ENCODE results near the gene RFLNA. TPM values are rescaled to one million over a fixed set of nuclear protein-coding genes. Genes with fewer than 3 reads are reported as not detected.
A peak's percentile ranks its signal among the peaks of the same experiment; 100 is the strongest.

RFLNA gene
- total RNA-seq, 1 donor from 2014 or later, result 28.1 TPM

DNA sequence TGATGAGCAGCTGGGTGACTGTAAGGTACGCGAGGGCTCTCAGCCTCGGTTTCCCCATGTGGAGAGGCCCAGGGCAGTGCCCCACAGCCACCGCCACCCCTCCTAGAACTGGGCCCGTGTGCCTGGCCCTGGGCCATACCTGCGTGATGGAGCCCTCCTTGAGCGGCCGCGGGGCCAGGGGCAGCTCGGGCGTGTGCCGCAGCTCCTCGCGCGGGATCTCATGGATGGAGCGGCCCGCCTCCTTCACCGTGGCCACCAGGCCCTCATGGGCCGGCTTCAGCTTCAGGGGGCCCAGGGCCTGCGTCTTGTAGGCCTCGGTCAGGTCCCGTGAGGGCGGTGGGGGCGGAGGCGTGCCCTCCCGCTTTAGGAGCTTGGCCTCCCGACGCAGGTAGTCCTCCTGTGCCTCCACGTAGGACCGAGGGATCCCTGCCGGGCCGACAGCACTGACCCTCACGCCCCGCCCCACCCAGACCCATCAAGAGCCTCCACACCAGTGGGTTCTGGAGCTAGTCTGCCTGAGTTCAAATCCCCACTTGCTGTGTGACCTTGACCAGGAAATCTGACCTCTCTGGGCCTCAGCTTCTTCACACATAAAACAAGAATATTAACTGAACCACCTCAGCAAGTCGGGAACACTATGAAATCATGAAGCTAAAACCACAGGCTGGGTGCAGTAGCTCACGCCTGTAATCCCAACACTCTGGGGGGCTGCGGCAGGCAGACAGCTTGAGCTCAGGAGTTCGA, 51.7 kb downstream of the RFLNA start:
- intact Hi-C loops (cut with DNase I), result no loop called here
- no peak for ATAC-seq

DNA sequence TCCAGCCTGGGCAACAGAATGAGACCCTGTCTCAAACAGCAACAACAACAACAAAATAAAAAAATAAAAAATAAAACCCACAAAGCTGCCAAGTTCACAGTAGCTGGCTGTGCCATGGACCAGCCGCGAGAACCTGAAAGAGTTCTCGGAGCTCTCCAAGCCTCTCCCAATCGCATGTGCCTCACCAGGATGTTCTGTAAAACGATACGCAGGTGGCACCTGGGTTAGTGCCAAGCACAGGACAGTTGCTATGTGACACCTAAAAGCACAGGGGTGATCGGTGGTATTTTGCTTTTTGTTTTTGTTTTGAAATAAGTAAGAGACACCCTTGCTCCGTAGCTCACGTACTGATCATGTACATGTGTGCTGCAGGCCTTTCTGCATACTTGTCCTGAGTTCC, 52.4 kb downstream of the RFLNA start:
- intact Hi-C loops (cut with DNase I), result no loop called here
- no peak for DNase-seq (ENCODE audit: low spot score)
- ATAC-seq, result no peak

More for the DNA sequence above, 51.7 kb downstream of the RFLNA start:
- no peak for DNase-seq (ENCODE audit: low spot score)

DNA sequence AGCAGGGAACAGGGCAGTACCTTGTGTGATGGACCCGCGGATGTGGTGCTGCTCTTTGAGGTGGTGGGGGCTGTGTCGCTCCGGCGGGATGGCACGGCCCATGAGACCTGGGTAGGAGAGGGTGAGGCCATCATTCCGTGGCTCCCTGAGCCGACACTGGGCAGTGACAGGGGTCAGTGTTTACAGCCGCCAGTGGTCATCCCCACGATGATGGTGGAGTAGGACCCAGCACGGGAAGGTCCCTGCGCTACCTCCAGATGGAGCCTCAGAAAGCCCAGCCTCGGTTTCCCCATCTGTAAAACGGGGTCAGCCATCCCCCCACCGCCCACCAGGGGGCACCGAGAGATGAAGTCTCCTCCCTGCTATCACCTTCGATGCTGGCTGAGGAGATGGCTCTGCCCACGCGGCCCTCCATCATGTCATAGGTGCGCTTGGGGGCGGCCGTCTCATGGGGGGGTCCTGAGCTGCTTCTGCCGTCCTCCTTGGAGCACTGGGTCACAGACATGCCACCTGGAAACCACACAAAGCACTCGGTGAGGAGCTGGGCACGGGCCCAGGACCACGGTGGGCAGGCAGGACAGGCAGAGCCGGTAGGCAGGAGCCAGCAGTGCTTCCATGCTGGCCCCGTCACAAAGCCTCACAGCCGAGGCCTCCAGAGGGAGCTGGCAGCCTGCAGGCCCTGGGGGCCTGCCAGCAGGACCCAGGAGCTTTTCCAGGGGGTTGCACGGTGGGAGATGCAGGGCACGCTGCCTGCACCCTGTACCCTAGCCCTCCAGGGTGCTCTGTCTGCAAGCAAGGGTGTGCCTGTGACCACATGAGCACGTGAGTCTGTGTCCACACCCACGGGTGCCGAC, 53.1 kb downstream of the RFLNA start:
- ATAC-seq, result peak; percentile 5
- DNase-seq (ENCODE audit: low spot score), result no peak
- intact Hi-C loops (cut with DNase I), result no loop called here

DNA sequence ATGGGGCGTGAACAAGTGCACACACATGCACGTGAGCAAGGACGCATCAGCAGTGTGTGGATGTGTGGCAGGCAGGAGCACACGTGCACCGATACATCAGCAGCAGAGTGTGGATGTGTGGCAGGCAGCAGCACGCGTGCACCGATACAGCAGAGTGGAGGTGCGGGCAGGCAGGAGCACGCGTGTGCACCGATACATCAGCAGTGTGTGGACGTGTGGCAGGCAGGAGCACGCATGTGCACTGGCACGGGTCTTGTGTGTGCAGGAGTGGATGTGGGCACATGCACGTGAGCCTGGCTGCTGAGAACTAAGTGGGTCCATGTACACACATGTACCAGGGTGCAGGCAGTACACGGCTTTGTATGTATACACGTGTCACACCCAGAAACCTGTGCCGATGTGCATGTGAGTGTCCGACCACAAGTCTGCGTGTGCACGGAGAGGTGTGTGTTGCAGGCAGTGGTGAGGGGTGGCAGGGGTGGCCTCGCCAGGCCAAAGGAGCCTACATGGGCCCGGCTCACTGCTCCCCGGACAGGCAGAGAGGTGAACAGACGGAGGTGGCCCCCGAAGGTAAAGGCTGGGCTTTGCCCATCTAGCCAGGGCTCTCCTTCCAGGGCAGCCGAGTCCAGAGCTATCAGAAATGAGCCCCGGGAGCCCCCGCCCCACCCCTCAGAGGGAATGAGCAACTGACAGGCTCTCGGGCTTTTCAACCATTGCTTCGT, 53.9 kb downstream of the RFLNA start:
- intact Hi-C loops (cut with DNase I), result no loop called here
- ATAC-seq (peak; percentile 32), DNase-seq (ENCODE audit: low spot score) (no peak)

DNA sequence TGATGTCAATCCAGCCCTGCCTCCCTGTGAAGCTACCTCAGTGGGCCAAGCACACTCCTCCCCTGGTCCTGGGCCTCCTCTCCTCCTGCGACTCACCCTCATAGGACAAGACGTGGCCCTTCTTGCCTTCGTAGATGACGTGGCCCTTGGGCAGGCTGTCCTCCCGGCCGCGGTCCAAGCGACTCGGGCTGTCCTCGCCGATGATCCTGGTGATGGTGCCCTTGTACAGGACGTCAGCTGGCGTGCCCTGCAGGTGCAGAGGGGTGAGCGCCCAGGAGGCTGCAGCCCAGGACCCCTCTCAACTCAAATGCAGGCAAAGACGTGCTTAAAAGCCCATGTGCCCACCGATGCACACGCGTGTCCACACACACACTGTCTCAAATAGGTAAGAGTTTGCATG, 55.6 kb downstream of the RFLNA start:
- intact Hi-C loops (cut with DNase I), result no loop called here
- ATAC-seq (no peak), DNase-seq (ENCODE audit: low spot score) (no peak)

DNA sequence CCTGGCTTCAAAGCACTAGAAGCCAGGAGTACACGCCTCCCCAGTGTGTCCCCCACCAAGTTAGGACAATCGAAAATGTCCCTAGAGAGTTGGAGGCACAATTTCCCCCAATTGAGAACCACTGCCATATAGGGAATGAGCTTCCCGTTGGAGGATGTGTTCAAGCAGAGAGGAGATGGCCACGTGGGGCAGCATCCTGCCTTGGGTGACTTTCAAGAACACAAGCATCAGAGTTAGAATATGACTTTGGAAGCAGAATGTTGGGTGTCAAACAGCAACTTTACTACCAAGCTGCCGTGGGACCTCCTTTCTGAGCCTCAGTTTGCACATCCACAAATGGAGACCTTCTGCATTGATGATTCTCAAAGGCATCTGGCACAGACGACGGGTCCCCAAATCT, 56.5 kb downstream of the RFLNA start:
- intact Hi-C loops (cut with DNase I), result no loop called here
- no peak for DNase-seq (ENCODE audit: low spot score)
- no peak for ATAC-seq

DNA sequence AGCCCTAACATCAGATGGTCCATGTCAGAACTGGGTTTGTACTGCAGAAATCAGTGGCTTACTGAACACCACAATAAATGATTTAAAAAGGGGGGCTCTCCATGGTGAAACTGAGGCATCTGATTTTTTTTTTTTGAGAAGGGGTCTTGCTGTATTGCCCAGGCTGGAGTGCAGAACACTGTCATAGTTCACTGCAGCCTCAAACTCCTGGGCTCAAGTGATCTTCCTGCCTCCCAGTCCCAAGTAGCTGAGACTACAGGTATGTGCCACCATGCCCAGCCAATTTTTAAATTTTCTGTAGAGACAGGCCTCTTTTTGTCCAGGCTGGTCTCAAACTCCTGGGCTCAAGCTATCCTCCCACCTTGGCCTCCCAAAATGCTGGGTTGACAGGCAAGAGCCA, 57.4 kb downstream of the RFLNA start:
- DNase-seq (ENCODE audit: low spot score) (no peak), ATAC-seq (no peak)
- intact Hi-C loops (cut with DNase I), result no loop called here

DNA sequence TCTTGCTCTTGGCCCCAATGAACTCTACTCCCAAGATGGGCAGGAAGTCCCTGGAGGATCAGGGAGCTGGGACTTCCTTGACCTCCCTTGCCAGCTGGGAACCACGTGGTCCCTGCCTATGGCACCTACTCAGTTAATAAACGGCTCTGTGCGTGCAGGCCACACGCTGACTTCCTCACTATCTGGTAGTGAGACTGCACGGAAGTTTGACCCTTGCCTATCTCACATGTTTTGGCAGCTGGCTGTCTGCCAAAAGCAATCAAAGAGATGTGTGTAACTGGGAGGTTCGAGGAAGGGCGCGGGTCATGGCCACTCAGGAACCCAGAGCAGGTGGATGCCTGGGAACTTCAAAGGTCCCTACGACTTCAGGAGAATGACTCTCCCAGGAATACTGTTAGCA, 57.9 kb downstream of the RFLNA start:
- DNase-seq (ENCODE audit: low spot score) (no peak), ATAC-seq (peak; percentile 41)
- intact Hi-C loops (cut with DNase I), result no loop called here

DNA sequence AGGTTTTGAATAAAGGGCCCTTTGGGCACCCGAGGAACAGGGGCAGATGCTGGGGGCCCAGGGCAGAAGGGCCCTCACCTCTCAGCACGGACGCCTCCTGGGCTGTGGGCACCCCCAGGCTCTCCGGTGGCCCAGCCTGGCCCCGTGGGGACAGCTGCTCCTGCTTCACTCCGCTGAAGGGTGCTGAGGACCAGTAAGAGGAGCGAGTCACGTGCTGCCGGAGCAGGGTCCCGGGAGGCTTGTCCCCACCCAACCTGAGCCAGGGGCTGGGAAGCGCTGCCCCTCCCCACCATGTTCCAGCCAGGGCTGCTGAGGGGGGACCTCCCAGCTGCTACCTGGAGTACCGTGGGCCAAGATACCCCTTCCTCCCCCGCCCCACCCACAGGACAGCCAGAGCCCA, 59.5 kb downstream of the RFLNA start:
- DNase-seq (ENCODE audit: low spot score), result no peak
- intact Hi-C loops (cut with DNase I), result no loop called here
- ATAC-seq, result no peak

DNA sequence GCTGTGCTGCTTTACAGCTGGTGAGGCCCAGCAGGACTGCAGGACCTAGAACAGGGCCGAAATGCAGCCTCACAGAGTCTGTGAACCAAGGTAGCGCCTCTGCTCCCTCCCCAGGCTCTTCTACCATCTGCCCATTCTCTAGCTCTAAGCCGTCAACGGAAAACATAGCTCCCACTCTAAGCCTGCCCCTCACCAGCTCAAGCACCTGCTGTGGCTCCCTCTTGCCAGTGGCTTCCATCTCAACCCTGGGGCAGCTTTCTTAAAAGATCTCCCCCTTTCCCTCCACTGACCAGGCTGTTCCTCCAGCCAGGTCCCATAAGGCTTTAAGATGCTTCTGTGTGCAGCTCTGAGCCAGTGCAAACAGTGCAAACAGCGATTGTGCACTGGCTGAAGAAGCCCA, 61.3 kb downstream of the RFLNA start:
- no peak for ATAC-seq
- intact Hi-C loops (cut with DNase I), result no loop called here
- DNase-seq (ENCODE audit: low spot score), result no peak

DNA sequence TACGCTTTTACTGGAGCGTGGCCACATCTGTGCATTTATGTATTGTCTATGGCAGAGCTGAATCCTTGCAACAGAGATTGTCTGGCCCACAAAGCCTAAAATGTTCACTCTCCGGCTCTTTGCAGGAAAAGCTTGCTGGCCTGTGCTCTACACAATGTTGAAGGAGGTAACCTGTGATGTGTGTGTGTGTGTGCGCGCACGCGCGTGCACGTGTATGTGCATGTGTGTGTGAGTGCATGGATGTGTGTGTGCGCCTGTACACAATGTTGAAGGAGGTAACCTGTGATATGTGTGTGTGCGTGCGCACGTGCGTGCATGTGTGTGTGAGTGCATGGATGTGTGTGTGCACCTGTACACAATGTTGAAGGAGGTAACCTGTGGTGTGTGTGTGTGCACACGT, 62.7 kb downstream of the RFLNA start:
- intact Hi-C loops (cut with DNase I), result no loop called here
- no peak for ATAC-seq
- no peak for DNase-seq (ENCODE audit: low spot score)

DNA sequence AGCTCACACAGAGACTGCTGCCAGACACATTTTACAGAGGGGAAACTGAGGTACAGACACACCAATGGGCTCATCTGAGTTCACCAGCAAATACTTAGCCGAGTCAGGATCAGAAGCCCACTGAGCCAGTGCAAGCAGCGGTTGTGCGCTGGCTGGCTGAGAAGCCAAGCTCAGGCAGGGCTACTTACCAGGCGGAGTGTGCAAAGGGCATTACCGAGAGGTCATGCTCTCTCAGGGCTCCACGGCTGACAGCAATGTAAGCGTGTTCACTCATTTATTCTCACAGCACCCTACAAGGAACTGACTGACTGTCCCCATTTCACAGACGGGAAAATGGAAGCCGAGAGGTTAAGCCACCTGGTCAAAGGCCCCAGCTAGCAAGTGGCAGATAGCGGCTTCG, 63.7 kb downstream of the RFLNA start:
- ATAC-seq, result no peak
- intact Hi-C loops (cut with DNase I), result no loop called here
- no peak for DNase-seq (ENCODE audit: low spot score)

DNA sequence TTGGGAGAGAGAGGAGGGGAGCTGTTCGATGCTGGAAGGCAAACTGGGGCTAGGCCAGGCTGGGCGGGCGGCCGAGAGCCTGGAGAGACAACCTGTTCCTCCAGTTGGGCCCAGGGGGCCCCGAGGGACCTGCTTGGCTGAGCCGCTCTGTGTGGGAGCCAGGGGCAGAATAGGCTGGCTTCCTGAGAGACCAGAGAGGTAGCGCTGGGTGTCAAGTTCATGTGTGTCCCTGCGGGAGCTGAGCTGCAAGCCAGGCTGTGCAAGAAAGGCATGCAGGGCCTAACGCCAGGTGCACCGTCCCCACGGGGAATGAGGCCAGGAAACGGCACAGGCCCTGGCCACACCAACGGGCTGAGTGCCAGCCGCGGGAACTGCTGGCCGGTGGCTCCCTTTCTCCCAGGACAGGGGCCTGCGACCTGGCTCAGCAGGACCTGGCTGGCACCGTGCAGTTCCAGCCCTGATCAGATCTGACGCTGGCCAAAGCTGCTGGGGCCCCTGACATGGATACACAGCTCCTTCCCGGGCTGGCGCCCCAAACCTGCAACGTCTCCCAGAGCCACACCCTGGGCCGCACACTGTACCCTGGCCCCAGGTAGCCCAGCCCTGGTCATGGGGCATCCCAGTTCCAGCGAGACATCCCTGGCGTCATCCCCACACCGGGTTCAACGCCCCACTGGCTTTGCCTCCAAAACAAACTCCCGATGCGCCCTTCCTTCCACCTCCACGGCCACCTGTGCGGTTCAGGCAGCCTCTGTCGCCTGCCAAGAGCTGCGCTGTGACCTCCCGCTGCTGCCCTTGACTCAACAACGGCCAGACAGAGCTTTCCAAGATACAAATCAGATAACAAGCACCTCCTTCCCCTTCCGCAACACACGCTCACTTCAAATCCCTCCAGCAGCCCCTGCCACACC, 65.0 kb downstream of the RFLNA start:
- DNase-seq (ENCODE audit: low spot score) (peak; percentile 85), ATAC-seq (peak; percentile 86)
- intact Hi-C loops (cut with DNase I), result no loop called here

DNA sequence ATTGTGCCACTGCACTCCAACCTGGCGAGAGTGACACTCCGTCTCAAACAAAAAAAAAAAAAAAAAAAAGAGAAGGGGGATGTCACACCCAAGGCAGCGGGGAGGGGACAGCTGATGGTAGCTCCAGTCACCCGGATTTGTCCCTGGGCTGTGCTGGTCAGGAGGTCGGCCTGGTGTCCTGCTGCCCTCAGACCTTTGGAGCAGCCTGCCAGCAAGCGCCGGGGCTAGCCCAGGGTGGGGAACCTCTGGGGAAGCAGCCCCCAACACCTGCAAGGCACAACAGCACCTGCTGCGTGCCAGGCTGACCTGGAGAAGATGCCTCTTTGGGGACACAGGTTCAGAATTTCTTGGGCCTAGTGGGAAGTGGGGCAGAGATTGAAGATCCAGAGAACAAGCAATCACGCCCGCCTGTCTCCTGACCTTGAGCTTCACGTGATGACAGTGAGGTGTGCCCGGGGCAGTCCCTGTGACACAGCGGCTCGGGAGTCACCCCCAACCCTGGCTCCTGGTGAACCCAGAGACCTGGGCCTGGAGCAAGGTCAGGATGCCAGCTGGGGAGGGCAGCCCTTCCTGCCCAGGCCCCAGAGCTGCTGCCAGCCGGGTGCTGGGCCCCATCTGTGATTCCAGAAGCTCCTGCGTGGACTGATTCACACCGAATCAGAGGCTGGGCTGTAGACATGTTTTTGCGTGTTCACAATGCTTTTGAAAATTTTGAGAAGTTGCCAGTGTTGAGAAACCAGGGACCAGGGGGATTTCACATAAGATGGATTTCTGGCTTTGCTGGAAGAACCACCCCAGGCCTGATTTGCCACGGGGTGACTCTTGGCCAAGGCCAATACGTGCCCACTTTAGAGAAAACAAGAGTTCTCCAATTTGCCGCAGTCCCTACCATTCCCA, 66.4 kb downstream of the RFLNA start:
- ATAC-seq, result no peak
- intact Hi-C loops (cut with DNase I), result no loop called here
- DNase-seq (ENCODE audit: low spot score), result no peak

DNA sequence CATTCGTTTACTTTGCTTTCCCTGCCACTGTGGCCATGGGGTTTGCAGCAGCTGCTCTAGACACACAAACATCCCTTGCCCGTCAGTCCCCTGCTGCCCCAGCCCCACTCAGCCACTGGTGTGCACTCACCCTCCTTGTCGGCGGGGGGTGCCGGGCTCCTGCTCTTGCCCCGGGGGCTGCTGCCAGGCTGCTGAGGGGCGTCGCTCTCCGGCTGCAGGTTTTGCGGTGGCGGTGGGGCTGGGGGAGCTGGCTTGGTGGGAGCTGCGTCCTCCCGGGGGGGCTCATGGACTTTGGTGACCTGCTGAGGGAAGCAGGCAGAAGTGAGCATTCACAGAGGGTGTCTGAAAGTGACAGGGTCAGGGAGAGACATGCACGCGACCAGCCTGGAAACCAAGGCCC, 67.1 kb downstream of the RFLNA start:
- DNase-seq (ENCODE audit: low spot score), result no peak
- intact Hi-C loops (cut with DNase I), result no loop called here
- ATAC-seq, result no peak

DNA sequence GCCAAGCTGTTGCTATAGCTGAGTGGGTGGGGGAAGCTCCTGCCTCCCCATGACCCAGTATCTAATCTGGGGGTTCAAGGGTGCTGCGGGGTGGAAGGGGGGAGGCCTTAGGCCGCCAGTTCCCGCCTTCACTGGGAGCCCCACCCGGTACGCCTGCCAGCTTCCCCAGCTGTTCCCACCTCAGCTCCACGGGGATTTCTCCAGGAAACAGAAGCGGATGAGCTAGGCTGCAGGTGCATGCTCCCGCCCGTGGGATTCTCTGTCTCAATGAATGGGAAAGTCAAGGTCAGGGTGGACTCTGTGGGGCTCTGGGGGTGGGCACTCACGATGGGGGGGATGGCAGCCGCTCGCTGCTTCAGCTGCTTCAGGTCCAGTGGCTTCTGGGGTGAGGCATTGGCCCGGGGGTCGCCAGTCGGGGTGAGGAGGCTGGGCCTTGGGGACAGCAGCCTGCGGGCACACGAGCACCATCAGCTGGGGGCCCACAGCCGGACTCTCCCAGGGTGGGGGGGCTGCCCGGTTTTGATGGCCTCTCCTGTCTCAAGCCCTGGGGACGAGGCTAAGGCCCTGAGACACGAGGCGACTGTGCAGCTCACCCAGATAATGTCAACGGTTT, 68.6 kb downstream of the RFLNA start:
- intact Hi-C loops (cut with DNase I), result no loop called here
- peak; percentile 6 for ATAC-seq
- no peak for DNase-seq (ENCODE audit: low spot score)

DNA sequence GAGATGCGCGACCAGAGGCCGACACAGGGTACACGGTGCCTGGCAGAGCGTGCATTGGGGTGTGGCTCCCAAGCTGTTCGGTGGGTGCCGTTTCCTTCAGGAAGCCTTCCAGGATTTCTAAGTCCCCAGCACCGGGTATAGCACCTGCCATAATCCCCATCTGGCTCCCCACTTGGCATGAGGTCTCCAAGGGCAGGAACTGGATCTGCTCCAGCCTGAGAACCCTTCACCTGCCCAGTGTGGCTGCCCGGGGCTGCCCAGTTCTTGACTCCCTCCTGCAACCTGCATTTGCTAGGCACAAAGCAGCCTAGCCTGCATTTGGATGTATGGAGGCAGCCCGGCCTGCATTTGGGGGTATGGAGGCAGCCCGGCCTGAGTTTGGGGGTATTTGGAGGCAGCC, 69.7 kb downstream of the RFLNA start:
- ATAC-seq (no peak), DNase-seq (ENCODE audit: low spot score) (no peak)
- intact Hi-C loops (cut with DNase I), result no loop called here
